Upper lobe of left lung (tissue), 4 donors: ENCODE data around the gene NRXN3.

Source experiments
- EP300 ChIP-seq, 4 donors: sonication (generic); formaldehyde crosslinking; IDR thresholded peaks; one replicate each; pipeline ENCODE4 v1.5.1; 2017; ENCODE audit warnings: antibody characterized with exemption in 4 of 4, control low read depth in 2 of 4
- TF ChIP-seq, protein P1 (sequence below), 6 experiments: fragments of 450-650 bp in 4 of 6; fragments of 200-600 bp in 2 of 6; sonication (generic) in 2 of 6; IDR thresholded peaks; one replicate each; pipeline ENCODE4 v1.5.1; 2016 to 2019; ENCODE audit warnings: antibody characterized with exemption in 6 of 6

- no peak for TF ChIP-seq EP300 (IDR thresholded peaks at IDR 0.05)
- TF ChIP-seq, protein P1, sequence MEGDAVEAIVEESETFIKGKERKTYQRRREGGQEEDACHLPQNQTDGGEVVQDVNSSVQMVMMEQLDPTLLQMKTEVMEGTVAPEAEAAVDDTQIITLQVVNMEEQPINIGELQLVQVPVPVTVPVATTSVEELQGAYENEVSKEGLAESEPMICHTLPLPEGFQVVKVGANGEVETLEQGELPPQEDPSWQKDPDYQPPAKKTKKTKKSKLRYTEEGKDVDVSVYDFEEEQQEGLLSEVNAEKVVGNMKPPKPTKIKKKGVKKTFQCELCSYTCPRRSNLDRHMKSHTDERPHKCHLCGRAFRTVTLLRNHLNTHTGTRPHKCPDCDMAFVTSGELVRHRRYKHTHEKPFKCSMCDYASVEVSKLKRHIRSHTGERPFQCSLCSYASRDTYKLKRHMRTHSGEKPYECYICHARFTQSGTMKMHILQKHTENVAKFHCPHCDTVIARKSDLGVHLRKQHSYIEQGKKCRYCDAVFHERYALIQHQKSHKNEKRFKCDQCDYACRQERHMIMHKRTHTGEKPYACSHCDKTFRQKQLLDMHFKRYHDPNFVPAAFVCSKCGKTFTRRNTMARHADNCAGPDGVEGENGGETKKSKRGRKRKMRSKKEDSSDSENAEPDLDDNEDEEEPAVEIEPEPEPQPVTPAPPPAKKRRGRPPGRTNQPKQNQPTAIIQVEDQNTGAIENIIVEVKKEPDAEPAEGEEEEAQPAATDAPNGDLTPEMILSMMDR (IDR thresholded peaks at IDR 0.05) = no peak
These were observed 140.1 kb downstream of the NRXN3 start for GRCh38 chr14:78310272-78310671.
